ENCODE measurements around the gene P2RY11. TPM values are rescaled to one million over a fixed set of nuclear protein-coding genes. Genes with fewer than 3 reads are reported as not detected.

Gene P2RY11
- total RNA-seq, 1 donor from 2014 or later: 15.7 TPM

GRCh38 chr19:10084803-10085202, 26.7 kb upstream of the P2RY11 start:
- no peaks in the 10 kb centered on the region for H3K9me3 Mint-ChIP-seq (ENCODE audit: unreplicated experiment)
- TF ChIP-seq CTCF (IDR thresholded peaks at IDR 0.05): no peak
- H3K27me3 Mint-ChIP-seq (ENCODE audit: unreplicated experiment): peaks cover 5% of the 10 kb centered on the region
- H3K4me3 Mint-ChIP-seq (ENCODE audit: unreplicated experiment): peak overlapping the region; percentile 77
- peaks cover 6% of the 10 kb centered on the region for H3K36me3 Mint-ChIP-seq (ENCODE audit: unreplicated experiment)
- no peak overlapping the region for H3K27ac Mint-ChIP-seq (ENCODE audit: unreplicated experiment)
- DNase-seq (ENCODE audit: extremely low spot score, unreplicated experiment): no peak
- H3K4me1 Mint-ChIP-seq (ENCODE audit: unreplicated experiment): peaks cover 5% of the 10 kb centered on the region

- no peak for TF ChIP-seq CTCF (IDR thresholded peaks at IDR 0.05)
- H3K4me3 Mint-ChIP-seq (ENCODE audit: unreplicated experiment): peak within 1 kb of the TSS; percentile 77
- H3K27ac Mint-ChIP-seq (ENCODE audit: unreplicated experiment): peak within 1 kb of the TSS; percentile 56
- DNase-seq (ENCODE audit: extremely low spot score, unreplicated experiment): peak; percentile 90
- peaks cover 10% of the 10 kb centered on the region for H3K36me3 Mint-ChIP-seq (ENCODE audit: unreplicated experiment)
- H3K9me3 Mint-ChIP-seq (ENCODE audit: unreplicated experiment): no peaks in the 10 kb centered on the region
- peaks cover 5% of the 10 kb centered on the region for H3K4me1 Mint-ChIP-seq (ENCODE audit: unreplicated experiment)
- peaks cover 5% of the 10 kb centered on the region for H3K27me3 Mint-ChIP-seq (ENCODE audit: unreplicated experiment)
Measured at GRCh38 chr19:10085641-10086590, 25.6 kb upstream of the P2RY11 start, which contains the start of gene SHFL. Gene SHFL (plus strand): TSS chr19:10086317. CDS start chr19:10086428, 111 bp downstream.

GRCh38 chr19:10086591-10087192, 24.8 kb upstream of the P2RY11 start:
- H3K4me1 Mint-ChIP-seq (ENCODE audit: unreplicated experiment): peaks cover 5% of the 10 kb centered on the region
- no peak for TF ChIP-seq CTCF (IDR thresholded peaks at IDR 0.05)
- peaks cover 13% of the 10 kb centered on the region for H3K36me3 Mint-ChIP-seq (ENCODE audit: unreplicated experiment)
- peaks cover 5% of the 10 kb centered on the region for H3K27me3 Mint-ChIP-seq (ENCODE audit: unreplicated experiment)
- H3K4me3 Mint-ChIP-seq (ENCODE audit: unreplicated experiment): peak overlapping the region; percentile 77
- H3K9me3 Mint-ChIP-seq (ENCODE audit: unreplicated experiment): no peaks in the 10 kb centered on the region
- H3K27ac Mint-ChIP-seq (ENCODE audit: unreplicated experiment): peak overlapping the region; percentile 56
- no peak for DNase-seq (ENCODE audit: extremely low spot score, unreplicated experiment)

- Mint-ChIP-seq H3K27ac (ENCODE audit: unreplicated experiment) (peak overlapping the region; percentile 7), H3K9me3 (ENCODE audit: unreplicated experiment) (no peaks in the 10 kb centered on the region), H3K36me3 (ENCODE audit: unreplicated experiment) (peaks cover 16% of the 10 kb centered on the region), H3K4me1 (ENCODE audit: unreplicated experiment) (peaks cover 5% of the 10 kb centered on the region), H3K27me3 (ENCODE audit: unreplicated experiment) (peaks cover 5% of the 10 kb centered on the region), H3K4me3 (ENCODE audit: unreplicated experiment) (peak overlapping the region; percentile 77)
- TF ChIP-seq CTCF (IDR thresholded peaks at IDR 0.05): no peak
- DNase-seq (ENCODE audit: extremely low spot score, unreplicated experiment): no peak
Measured at GRCh38 chr19:10087296-10088061, 24.0 kb upstream of the P2RY11 start.

Measured in osteocyte (in vitro differentiated cells).